Measurements from ENCODE around the gene SEPTIN1.
A peak's percentile ranks its signal among the peaks of the same experiment; 100 is the strongest.

Gene SEPTIN1

GRCh38 chr16:30430428-30430970 is 48.1 kb upstream of the SEPTIN1 start (continued):
- no peak for TF ChIP-seq ZNF239 (tag by site-specific recombination; IDR thresholded peaks at IDR 0.05)
- TF ChIP-seq ZBTB44 (tag by site-specific recombination; IDR thresholded peaks at IDR 0.05): no peak
- 0 out of 2 replicates have a peak, but pooled peaks have one; percentile 23 for TF ChIP-seq ZIC2 (tag by site-specific recombination; IDR thresholded peaks at IDR 0.05)
- no peak for TF ChIP-seq ZNF571 (tag by site-specific recombination; IDR thresholded peaks at IDR 0.05)
- TF ChIP-seq ZNF529 (tag by site-specific recombination; IDR thresholded peaks at IDR 0.05; ENCODE audit: insufficient replicate concordance): no peak
- no peak for TF ChIP-seq GLI4 (tag by site-specific recombination; IDR thresholded peaks at IDR 0.05)
- no peak for TF ChIP-seq ZNF280D (tag by site-specific recombination; IDR thresholded peaks at IDR 0.05)
- no peak for TF ChIP-seq ZNF585B (tag by site-specific recombination; IDR thresholded peaks at IDR 0.05)
- no peak for TF ChIP-seq ZNF785 (tag by site-specific recombination; IDR thresholded peaks at IDR 0.05)

- ChIA-PET POLR2A (interaction anchor here (0.7 to 3.0 kb wide), 31 partner anchors 9 to 614 kb away, joined by 3 to 41 read pairs (median 5); partner anchors contain the start of genes CD2BP2, CORO1A, PAGR1 and PRR14), CTCF (interaction anchor here (0.5 to 3.1 kb wide), 53 partner anchors 10 to 398 kb away, joined by 3 to 43 read pairs (median 4); partner anchors contain the start of genes TBX6, ZNF48 and ZNF771)
- peaks cover 13 to 24% of the 10 kb centered on the region in 2 experiments; a peak in 2 of 3 replicates for H3K36me3 ChIP-seq (ENCODE audit: control insufficient read depth in 2 of 2, insufficient read depth in 1 of 2, low read length in 2 of 2)
- H3K9me3 ChIP-seq (ENCODE audit: control insufficient read depth, insufficient read depth, low read depth, low read length): no peaks in the 10 kb centered on the region
- H3K4me3 ChIP-seq (ENCODE audit: low read depth, low read length): peak within 1 kb of the TSS; percentile 76
- no peaks in the 10 kb centered on the region for H3K4me1 ChIP-seq (ENCODE audit: control insufficient read depth, insufficient read depth, low read length)
- peak within 1 kb of the TSS; percentile 12; the same call in 1 of the 2 replicates for H3K27ac ChIP-seq (ENCODE audit: extremely low read depth, low read depth, low read length)
- TF ChIP-seq HIC1 (tag by site-specific recombination; IDR thresholded peaks at IDR 0.05): no peak
- 0 out of 2 replicates have a peak, but pooled peaks have one; percentile 59 for TF ChIP-seq ZNF146 (tag by site-specific recombination; IDR thresholded peaks at IDR 0.05)
- TF ChIP-seq HOXC10 (CRISPR knock-in tag; IDR thresholded peaks at IDR 0.05): no peak
- TF ChIP-seq ZNF416 (tag by site-specific recombination; IDR thresholded peaks at IDR 0.05): no peak
- TF ChIP-seq ZNF843 (tag by site-specific recombination; IDR thresholded peaks at IDR 0.05): peak; percentile 63
- TF ChIP-seq ZBTB44 (tag by site-specific recombination; IDR thresholded peaks at IDR 0.05): 0 out of 2 replicates have a peak, but pooled peaks have one; percentile 15
- TF ChIP-seq BCL6B (tag by site-specific recombination; IDR thresholded peaks at IDR 0.05): no peak
- TF ChIP-seq ZFP37 (tag by site-specific recombination; IDR thresholded peaks at IDR 0.05): no peak
- TF ChIP-seq ZXDB (tag by site-specific recombination; IDR thresholded peaks at IDR 0.05): peak; percentile 81
- no peak for TF ChIP-seq AEBP2 (tag by site-specific recombination; IDR thresholded peaks at IDR 0.05; ENCODE audit: borderline replicate concordance)
- peak; percentile 44; the same call in 1 of the 2 replicates for TF ChIP-seq ZBTB11 (tag by site-specific recombination; conservative IDR thresholded peaks at IDR 0.05; ENCODE audit: low read depth)
These were observed 47.5 kb upstream of the SEPTIN1 start, which contains the start of gene DCTPP1 for GRCh38 chr16:30429678-30430427. Gene DCTPP1 (minus strand): TSS chr16:30430030. CDS start chr16:30429980, 50 bp downstream.

Measured in HEK293 (cell line).